ENCODE data around the gene AASS. TPM values are rescaled to one million over a fixed set of nuclear protein-coding genes. Genes with fewer than 3 reads are reported as not detected.
A peak's percentile ranks its signal among the peaks of the same experiment; 100 is the strongest.

Gene AASS
- total RNA-seq, 1 donor from 2014 or later = 14.7 TPM

DNA sequence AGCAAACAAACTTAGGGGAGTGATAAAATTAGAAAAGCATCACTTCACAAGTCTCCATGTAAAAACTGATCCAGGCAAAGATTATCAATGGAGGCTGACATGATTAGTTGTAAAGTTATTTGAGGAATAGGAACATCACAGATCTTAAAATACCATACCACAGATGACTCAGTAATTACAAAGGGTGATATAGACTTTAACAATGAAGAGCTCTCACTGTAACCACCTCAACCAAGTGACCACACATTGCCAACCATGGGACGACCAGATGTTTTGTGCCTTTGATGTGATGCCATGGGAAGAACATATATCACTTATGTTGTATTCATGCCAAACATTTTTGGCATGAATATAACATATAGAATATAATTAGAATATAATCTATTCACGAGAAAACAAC is 11.7 kb downstream of the AASS start:
- FAIRE-seq (no peak), DNase-seq (ENCODE audit: low spot score in 2 of 2) (no peak)

DNA sequence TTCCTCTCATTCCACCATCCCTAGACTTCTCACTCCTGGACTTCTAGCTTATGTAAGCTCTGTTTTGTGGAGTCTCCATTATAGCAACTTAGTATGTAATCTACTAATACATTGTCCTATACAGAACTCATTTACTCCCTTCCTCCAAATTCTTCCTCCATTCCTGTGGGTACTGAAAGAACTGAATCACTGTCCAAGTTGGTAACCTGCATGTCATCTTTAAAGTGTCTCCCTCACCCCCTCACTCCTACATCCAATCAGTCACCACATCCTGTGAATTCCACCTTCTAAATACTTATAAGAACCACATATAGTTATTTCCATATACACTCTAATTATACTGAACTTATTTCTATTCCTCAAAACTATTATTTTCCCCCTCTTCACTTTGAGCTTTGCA is 20.3 kb downstream of the AASS start:
- DNase-seq (ENCODE audit: low spot score in 2 of 2) = no peak
- no peak for FAIRE-seq

DNA sequence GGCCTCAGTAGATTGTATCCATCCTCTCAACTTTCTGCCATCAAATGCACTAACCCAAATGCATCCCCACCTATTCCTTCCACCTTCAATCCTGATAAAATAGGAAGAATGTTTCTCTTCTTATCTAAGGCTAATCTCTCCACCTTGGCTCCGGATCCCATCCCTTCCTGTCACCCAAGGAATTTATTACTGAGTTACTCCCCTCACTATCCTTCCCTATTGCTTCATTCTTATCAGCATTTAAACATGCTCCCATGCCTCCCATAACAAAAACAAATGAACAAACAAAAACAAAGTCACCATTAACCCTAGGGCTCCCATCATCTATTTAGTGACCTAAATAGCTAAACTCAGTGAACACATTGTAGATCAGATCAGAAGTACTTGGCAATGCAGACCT is 25.3 kb downstream of the AASS start:
- FAIRE-seq = no peak
- no peak for DNase-seq (ENCODE audit: low spot score in 2 of 2)

GRCh38 chr7:122103064-122103463 is 41.0 kb downstream of the AASS start:
- FAIRE-seq = no peak
- DNase-seq (ENCODE audit: low spot score in 2 of 2) = no peak

GRCh38 chr7:122100021-122100420 is 44.0 kb downstream of the AASS start:
- FAIRE-seq (no peak), DNase-seq (ENCODE audit: low spot score in 2 of 2) (no peak)

- no peak for FAIRE-seq
- DNase-seq (ENCODE audit: low spot score in 2 of 2) = no peak
Measured at GRCh38 chr7:122095642-122096041, 48.4 kb downstream of the AASS start.

DNA sequence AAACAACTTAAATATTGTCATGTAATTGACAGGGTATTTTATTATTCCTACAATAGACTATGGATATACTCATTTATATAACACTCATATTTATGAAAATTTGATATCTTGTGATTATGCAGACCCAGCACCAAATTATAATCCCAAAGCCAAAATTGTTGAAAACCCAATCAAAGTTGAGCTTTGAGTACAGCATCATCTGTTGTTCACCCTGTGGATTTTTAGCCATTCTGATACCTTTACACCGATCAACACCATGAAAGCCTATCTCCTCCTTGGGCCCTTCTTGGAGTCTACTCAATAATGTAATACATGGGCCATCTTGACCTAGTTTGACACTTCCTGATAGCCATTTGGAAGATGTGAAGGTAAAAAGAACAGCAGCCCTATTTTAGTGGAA is 49.5 kb downstream of the AASS start:
- DNase-seq (ENCODE audit: low spot score in 2 of 2) (no peak), FAIRE-seq (no peak)

- DNase-seq (ENCODE audit: low spot score in 2 of 2) (peak in 1 of 2 donors; percentile 13), FAIRE-seq (peak; percentile 69)
Measured at GRCh38 chr7:122092964-122093797, 50.9 kb downstream of the AASS start.

- DNase-seq (ENCODE audit: low spot score in 2 of 2) (no peak), FAIRE-seq (no peak)
Measured at GRCh38 chr7:122082670-122083069, 61.4 kb downstream of the AASS start.

DNA sequence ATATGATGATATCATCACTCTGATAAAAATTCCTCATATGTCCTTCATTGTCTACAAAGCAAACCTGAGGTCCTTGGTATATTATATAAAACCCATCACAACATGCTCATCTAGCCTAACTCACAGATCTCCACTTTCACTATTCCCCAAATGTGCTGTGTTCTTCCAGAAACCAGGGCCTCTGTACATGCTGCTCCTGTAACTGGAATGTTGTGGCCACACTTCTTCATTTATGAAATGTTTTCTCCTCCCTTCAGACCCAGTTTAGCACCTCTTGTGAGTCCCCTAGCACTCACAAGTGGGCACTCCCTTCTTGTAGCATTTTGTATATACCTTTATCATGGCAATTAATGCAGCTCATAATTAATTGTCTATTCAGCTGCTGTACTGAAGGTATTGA is 61.9 kb downstream of the AASS start:
- no peak for FAIRE-seq
- DNase-seq (ENCODE audit: low spot score in 2 of 2) = no peak

- FAIRE-seq (no peak), DNase-seq (ENCODE audit: low spot score in 2 of 2) (no peak)
Measured at GRCh38 chr7:122073635-122074034, 70.4 kb downstream of the AASS start.

DNA sequence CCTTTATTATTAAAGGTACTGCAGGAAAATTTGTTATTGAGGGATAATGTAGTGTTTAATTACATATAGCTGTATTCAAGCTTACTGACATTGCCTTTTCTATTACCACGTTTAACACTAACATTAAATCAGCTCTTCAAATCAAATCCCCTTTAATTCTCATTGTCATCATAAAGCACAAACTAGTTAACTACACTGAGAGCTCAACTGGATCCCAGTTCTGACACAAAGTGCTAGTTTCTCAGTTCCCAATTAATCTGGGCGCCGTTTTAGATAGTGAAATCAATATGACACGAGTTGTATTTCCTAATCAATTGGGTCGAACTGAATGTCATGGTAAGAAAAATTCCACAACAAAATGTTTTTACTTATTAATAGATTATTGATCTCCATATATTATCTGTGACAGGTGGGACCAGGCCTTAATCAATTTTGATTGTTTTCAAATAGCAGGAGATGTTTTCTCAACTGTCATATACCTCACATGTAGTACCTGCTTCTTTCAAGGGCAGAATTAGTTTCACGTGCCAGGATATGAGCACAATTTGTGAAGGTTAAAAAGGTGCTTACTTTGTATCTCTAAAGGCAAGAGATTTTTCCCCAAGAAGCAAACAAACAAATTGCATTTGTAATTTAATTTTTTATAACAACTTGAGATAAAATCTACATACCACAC is 71.0 kb downstream of the AASS start:
- DNase-seq (ENCODE audit: low spot score in 2 of 2) (no peak), FAIRE-seq (no peak)

GRCh38 chr7:122072272-122072671 is 71.8 kb downstream of the AASS start:
- no peak for DNase-seq (ENCODE audit: low spot score in 2 of 2)
- FAIRE-seq = no peak

DNA sequence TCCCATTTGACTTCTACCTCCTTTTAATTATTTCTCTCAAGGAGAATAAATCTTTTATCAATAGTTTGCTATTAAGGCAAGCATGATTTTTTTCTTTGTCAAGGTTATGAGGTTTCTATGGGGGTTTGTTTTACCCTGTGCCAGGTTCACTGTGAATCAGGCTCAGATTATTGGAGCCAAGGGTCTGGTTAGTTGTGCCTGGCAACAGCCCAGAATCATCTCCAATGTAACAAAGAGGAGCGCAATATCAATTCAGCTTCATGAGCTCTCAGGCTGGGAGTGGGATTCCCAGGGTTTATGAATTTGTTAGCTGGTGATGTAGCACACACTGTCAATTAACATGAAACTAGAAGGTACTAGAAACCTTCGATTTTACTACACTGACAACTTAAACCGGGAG is 73.2 kb downstream of the AASS start:
- DNase-seq (ENCODE audit: low spot score in 2 of 2) (no peak), FAIRE-seq (no peak)

DNA sequence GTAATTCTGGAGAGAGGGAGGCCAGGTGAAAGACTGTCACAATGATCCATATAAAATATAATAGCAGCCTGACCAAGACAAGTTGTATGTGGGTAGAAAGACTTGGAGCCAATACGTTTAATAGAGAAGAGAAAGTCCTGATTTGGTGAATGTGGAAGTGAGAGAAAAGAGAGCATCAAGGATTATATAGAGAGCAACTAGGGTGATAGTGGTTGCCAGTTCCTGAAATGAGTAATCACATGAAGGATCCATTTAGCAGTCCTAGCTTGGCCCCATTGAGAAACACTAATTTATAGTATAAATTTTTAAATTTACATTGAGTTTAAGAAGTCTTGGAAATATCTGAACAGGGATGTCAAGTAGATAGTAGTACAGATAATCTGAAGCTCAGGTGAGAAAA is 74.0 kb downstream of the AASS start:
- FAIRE-seq (no peak), DNase-seq (ENCODE audit: low spot score in 2 of 2) (no peak)

- DNase-seq (ENCODE audit: low spot score in 2 of 2) (no peak), FAIRE-seq (no peak)
Measured at GRCh38 chr7:122068999-122069398, 75.0 kb downstream of the AASS start.

- no peak for DNase-seq (ENCODE audit: low spot score in 2 of 2)
- no peak for FAIRE-seq
Measured at GRCh38 chr7:122068046-122068445, 76.0 kb downstream of the AASS start.

GRCh38 chr7:122067077-122067476 is 77.0 kb downstream of the AASS start:
- no peak for DNase-seq (ENCODE audit: low spot score in 2 of 2)
- no peak for FAIRE-seq

DNA sequence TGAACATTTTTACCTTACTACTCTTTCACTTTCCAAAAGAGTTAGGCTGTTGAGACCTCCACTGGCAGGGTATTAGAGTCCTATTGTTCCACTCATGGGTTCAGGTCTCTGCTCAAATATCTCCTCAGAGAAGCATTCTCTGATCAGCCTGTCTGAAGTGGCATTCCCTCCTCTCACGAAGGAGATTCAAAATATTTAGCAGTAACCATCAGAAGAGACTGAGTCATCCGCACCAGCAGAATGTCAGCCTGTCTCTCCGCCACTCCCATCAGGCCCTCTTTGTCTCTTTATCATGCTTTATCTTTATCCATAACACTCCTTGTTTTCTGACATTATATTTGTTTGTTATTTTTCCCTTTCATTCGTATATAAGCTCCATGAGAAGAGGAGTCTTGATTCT is 79.1 kb downstream of the AASS start:
- DNase-seq (ENCODE audit: low spot score in 2 of 2) (no peak), FAIRE-seq (no peak)

DNA sequence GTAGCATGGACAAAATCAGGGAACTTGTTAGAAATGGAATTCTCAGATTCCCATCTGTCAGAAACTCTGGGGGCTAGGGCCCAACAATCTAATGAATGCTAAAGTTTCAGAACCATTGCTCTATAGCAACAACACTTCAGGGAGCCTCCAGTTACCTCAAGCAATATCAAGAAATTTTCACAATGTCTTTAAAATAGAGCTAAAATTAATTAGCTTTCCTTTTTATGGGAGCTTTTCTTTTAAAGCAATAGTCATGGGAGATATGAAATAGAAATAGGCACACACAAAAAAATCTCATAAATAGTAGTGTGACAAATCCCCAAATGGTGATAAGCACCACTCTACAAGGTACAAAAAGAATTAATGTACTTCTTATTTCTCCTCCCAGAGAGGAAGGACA is 80.9 kb downstream of the AASS start:
- DNase-seq (ENCODE audit: low spot score in 2 of 2) (no peak), FAIRE-seq (no peak)

DNA sequence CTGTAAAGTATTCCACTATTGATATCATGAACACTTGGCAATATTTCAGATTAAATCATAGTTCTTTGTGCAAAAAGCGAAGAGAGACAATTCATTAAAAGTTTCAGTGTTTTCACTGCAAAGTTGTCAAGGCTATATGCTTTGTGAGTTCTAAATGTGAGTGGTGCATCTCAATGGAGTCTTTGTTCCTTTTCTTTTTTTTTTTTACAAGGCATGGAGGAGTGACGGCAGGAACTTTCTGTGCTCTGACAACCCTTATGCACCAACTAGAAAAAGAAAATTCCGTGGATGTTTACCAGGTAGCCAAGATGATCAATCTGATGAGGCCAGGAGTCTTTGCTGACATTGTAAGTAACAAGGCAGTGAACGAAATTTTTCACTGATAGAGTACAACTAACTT is 84.5 kb downstream of the AASS start:
- FAIRE-seq (no peak), DNase-seq (ENCODE audit: low spot score in 2 of 2) (no peak)

DNA sequence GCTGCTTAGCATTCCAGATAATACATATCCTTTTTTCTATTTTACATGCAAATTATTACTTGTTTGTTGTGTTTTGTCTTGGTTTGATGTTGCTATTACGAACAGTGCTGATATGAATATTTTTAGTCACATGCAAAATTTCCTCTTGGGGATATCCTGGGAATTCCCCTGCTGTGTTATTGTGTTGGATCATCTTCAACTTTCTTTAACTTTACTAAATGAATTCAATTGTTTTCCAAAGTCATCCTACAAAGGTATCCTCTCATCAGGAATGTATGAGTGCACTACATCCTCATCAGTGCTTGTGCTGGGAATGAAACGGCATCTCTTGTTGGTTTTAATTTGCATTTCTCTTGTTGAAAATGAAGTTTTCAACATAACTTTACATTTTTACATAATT is 87.1 kb downstream of the AASS start:
- DNase-seq (ENCODE audit: low spot score in 2 of 2) (no peak), FAIRE-seq (no peak)
